Amniotic epithelial cell (primary cell): ENCODE measurements around the gene ZNRF3.
"Not testable (repeated sequence)": the region's sequence is repeated elsewhere in the genome, so short reads cannot be mapped to it uniquely, and the experiment has no call there.

ENCODE experiments used
- DNase-seq: peaks from one replicate; pipeline ENCODE4 v3.0.0-alpha.2; 2010; ENCODE audit warnings: low read depth

Gene ZNRF3

DNA sequence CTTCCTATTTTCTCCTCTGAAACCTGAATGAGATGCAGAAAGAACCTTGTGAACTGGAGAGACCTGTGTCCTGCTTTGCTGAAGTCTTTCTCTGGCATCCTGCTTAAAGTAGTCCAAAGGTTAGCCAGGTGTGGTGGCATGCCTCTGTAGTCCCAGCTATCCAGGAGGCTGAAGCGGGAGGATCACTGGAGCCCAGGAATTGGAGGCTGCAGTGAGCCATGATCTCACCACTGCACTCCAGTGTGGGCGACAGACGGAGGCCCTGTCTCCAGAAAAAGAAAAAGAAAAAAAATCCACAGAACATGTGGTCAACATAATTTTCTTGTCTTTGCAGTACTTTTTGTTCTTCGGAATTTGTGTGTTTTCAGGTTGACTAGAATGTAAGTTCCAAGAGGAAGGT lies 187.1 kb downstream of the ZNRF3 start:
- no peak for DNase-seq

DNA sequence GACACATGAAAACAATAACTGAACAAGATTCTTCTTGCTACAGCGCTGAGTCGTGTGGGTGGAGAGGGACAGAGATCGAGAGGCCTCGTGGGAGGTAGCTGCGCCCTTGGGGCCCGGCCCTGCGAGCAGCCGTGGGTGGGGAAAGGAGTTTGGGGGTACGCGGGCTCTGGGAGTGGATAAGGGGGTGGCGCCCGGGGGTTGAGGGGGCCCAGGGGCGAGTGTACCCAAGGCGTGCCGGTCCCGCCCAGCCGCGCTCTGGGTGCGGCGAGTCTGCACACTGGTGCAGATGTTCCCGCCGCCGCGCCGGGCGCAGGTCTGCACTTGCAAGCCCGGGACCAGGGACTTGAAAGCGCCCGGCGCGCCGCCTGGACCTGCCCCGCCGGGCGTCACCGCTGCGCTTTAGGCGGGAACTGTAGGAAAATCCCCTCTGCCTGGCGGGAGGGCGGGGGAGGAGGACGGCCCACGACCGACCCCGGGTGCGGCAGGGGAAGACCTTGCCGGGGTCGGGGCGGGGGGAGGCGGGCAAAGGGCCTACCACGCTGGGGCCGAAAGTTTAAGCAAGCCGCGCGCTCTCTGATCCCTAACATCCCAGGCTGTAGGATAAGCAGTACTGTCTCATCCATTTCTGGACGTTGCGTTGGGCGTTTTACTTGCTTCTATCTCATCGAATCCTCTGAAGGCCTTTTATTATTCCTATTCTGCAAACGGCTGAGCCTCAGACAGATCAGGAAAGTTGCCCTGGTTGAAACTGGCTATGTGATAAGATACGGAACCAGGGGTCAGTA lies 188.1 kb downstream of the ZNRF3 start:
- no peak for DNase-seq

DNA sequence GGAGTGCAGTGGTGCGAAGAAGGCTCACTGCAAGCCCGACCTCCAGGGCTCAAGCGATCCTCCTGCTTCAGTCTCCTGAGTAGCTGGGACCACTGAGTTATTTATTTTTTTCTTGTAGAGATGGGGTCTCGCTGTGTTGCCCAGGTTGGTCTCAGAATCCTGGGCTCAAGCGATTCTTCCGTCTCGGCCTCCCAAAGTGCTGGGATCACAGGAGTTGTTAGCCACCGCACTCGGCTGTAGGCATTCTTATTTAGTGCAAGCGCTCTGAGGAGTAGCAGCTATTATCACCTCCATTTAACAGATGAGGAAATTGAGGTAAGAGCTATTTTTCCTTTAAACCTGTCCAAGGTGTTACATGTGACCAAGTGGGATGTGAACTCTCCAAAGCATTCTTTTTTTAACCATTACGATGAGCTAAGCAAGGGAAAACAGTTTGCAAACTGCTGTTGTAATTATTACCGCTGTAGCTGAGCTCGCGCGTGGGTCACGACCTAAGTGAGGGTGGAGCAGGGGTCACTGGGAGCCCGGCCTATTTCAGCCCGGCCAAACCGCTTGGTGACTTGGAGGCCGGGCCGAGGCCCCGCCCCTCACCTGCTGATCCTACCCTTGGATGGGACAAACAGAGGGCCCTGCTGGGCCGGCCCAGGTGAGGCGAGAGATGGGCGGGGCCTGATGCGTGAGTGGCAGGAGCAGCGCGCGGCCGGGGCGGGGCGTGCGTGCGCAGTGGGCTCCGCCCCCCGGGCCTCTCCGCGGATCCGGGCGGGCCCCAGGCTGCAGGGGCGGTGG lies 189.0 kb downstream of the ZNRF3 start:
- DNase-seq: peak; percentile 50

DNA sequence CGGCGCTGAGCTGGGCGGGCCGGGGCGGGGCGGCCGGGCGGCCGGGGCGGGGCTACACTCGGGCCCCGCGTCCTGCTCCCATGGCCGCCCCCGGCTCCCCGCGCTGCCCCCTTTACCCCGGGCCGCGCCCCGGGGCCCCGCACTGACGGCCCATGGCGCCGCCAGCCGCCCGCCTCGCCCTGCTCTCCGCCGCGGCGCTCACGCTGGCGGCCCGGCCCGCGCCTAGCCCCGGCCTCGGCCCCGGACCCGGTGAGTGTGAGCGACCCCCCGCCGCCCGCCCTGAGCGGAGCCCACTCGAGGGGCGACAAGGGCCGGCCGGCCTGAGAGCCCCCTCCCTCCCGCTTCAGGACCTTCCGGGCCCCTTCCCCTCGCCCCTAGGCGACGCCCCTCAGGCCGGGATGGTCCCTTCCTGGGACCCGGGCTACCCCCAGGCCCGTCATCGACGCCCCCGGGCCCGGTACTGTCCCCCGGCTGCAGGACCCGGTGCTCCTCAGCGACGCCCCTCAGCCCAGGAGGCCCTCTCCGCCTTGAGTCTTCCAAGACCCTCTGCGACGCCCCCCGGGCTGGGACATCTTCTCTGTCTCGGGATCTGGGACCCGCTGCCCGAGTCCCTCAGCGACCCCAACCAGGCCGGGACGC lies 189.7 kb downstream of the ZNRF3 start, which contains the start of gene KREMEN1:
Gene KREMEN1 (plus strand): TSS at position 57 of the 639 bp plus-strand sequence. CDS start 96 bp downstream, at position 153.
- no peak for DNase-seq

DNA sequence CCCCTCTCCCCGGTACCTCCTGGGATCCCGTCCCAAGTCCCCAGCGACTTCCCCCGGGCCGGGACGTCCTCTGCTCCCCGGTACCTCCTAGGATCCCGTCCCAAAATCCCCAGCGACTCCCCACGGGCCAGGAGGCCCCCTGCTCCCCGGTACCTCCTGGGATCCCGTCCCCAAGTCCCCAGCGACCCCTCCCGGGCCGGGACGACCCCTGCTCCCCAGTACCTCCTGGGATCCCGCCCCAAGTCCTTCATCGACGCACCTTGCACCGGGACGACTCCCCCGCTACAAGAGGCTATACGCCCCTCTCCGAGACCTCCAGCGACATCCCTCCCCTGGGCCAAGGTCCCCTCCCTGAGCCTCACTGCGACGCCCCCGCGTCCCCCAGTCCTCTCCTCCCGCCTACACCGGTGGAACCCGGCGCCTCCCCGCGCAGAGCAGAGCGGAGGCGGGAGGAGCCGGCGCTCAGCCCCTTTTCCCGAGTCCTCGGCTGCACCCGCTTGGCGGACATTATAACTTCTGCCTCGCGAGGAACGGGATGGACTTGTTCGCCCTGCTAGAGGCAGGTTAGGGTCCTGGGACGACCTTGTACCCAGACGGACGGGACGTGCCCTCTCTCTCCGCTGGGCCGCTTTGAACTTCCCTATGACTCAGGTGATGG lies 190.4 kb downstream of the ZNRF3 start:
- no peak for DNase-seq

DNA sequence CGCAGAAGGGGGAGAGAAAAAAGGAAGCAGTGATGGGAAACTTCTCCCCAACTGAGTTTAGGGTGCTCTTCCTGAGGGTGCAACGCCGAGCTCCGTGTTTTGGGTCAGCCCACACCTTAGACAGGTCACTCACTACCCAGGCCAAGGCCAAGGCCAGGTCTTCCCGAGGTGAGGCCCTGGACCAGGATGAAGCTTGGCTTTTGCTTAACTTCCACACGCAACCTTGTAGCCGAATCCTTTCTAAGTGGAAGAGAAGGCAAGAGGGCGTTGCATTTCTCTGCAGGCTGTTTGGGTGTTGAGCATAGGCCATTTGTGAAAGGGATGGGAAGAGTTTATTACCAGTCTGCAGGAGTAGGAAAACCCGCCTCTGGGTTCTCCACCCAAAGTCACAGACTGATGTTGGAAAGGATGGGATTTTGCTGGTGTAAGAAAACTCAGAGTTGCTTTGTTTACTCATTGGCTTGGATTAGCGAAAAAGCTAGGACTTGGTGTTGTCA lies 191.0 kb downstream of the ZNRF3 start:
- DNase-seq: no peak

DNA sequence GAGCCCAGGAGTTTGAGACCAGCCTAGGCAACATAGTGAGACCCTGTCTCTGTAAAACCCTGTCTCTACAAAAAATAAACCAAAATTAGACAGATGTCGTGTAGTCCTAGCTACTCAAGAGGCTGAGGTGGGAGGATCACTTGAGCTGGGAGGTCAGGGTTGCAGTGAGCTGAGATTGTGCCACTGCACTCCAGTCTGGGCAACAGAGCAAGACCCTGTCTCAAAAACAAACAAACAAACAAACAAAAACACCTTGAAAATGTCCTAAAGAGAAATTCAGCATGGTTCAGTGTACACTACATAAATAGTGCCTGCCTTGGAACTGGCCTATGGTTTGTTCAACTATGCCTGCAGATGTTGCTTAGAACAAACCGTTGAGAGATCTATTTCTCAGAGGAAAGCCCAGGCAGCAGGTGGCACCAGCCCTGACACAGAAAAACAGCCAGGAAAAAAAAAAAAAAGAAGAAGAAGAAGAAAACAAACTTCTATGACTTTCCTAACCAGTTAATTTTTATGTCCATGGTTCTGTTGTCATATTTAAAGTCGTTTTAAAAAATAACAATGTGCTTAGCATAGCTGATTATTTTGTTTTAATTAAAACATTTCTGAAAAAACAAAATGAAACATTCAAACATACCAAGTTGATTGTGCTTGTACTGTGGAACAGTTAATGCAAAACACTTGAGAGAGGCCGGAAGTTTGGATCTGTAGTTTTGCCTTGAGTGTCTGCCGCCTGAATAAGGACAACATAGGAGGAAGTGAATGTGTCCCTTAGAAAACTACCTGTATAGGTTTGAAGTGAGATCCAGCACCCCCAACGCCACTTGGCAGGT lies 194.9 kb downstream of the ZNRF3 start:
- DNase-seq: no peak

DNA sequence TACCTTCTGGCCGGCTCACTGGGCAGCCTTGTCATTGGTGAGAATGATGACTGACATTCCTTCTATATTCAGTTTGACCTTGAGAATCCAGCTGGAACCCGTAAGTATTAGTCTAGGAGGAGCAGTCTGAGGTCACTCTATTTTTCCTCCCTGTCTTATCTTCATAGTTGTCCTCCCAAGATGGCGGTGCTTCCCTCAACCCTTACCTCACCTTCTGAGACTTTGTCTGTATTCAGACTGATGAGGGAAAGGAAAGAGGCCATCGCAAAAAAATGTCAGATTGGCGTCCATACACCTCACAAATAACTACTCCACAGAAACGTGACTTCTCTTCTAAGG lies 195.5 kb downstream of the ZNRF3 start:
- no peak for DNase-seq

DNA sequence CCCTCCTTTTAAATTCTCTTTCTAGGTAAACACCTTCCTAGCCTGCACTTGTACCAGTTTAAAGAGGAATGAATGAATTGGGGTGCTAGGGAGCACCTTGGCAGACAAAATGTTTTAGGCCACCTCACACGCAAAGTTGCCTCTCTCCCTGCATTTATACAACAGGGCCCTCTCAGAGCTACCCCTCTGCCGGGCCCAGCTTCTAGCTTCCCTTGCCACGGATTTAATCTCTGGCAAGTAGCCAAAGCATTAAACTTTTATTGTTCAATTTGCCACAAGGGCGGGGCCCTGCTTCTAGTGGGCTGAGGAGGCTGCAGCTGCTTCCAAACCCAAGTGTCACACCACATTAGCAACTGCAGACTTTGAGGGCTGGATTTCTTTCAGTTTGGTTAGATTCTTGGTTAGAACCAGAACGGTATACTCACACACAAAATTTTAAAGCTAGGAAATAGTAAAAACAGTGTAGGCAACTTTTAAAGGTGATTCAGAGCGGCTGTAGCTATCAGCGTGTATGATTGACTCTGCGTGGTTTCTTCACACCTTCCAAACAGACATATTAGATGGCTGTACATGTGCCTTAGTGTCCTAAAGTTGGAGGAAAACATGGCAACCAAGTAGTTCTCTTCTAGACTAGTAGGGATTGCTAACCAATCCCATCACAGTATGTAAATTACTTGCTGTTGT lies 196.0 kb downstream of the ZNRF3 start:
- no peak for DNase-seq

DNA sequence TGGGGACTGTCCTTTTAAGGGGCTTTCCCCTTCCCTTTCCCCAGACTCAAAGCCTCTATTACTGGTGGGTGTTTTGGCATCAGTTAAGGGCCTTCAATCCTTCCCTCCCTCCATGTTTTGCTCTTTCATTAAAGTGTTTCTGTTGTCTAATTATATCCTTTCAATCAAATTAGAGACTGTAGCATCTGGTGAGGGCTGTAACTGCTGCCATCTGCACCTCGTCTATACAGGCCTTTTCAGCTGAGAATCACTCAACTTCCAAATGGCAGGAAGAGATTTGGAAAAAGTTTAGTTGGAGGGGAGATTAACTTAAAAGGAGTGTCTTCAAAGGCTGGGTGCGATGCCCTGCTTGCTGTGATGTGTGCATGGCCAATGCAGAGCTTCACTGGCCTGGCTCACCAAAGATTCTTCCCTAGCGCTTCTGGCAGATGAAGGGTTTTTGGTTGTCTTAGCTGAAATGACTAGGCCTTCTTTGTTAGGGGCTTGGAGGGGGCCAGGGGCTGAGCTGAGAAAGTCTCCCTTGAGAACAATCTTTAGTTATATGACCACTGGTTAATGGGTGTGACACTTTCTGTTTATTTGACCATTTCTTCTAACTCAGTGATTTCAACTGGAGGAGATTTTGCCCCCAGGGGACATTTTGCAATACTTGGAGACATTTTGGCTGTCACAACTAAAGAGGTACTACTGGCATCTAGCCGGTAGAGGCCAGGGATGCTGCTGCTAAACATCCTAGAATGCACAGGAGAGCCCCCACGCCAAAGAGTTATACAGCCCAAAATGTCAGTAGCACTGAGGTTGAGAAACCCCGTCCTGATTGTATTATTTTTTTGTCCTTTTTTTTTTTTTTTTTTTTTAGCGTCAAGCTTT lies 197.0 kb downstream of the ZNRF3 start:
- DNase-seq: no peak

DNA sequence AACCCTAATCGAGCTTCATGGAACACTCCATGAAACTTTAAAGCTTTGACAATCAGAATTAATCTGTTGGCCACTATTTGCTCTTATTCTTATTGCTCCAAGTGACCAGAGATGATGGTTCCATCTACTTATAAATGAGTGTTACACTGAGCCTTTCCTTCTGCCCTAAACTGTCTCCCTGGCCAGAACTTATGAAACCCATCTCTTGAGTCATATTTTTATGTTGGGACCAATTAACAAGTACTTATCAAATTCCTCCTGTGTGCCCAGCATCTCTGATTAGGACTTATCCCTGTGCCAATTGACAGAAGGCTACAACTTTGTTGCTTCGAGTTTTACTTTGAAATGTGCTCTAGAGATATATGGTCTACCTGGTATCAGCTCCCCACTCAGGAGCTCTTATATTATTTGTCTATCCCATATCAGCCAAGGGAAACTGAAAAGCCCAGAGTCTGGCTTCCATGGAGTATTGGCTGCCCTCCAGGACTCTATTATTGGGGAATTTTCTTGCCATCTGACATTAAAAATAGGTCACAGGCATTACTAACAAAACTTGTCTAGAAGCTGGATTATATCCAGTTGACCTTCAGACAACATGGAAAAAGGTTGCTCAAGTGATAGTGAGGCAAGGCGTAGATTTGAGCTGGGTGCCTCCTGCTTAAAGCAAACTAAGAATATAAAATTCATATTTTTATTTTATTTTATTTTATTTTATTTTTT lies 198.3 kb downstream of the ZNRF3 start:
- no peak for DNase-seq

DNA sequence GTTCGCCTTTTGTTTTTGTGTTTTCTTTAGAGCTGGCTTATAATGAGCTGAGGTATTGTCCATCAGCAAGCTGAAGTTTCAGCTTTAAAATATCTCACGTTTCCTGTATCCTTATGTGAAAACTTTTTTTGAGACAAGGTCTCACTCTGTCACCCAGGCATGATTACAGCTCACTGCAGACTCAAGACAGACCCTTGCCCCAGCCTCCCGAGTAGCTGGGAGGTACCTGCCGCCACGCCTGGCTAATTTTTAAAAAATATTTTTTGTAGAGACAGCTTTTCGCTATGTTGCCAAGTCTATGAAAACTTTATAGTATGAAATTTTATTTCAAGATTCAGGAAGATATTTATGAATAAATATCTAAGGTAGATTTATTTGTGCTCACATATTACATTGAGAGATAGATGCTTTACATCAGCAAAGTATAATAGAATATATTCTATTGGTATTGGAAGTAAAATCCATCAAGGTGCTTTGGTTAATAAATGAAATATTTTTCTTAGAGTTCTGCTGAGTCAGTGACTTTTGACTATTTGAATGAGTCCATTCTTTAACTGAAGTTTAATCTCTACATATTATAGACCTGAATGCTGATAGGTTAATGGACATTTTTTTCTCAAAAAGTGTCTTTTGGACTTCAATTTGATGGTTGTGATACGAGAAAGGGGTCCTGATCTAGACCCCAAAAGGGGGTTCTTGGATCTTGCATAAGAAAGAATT lies 199.6 kb downstream of the ZNRF3 start:
- DNase-seq: no peak

DNA sequence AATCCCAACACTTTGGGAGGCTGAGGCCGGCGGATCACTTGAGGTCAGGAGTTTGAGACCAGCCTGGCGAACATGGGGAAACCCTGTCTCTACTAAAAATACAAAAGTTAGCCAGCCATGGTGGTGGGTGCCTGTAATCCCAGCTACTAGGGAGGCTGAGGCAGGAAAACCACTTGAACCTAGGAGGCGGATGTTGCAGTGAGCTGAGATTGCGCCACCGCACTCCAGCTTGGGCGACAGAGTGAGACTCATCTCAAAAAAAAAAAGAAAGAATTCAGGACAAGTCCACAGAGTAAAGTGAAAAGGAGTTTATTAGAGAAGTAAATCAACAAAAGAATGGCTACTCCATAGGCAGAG lies 200.2 kb downstream of the ZNRF3 start:
- not testable (repeated sequence) for DNase-seq

DNA sequence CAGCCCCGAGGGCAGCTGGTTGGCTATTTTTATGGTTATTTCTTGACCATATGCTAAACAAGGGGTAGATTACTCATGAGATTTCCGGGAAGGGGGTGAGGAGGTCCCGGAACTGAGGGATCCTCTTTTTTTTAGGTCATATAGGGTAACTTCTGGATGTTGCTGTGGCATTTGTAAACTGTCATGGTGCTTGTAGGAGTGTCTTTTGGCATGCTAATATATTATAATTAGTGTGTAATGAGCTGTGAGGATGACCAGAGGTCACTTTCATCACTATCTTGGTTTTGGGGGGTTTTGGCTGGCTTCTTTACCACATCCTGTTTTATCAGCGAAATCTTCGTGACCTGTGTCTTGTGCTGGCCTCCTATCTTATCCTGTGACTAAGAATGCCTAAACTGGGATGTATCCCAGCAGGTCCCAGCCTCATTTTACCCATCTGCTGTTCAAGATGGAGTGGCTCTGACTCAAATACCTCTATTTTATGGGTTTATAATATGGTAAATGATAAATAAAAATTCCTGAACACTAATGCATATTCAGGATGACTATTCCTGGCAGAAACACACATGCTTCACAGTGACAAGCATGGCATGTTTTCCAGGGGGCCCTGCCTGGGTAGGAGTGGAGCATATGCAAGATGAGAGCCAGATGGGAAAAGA lies 200.7 kb downstream of the ZNRF3 start:
- DNase-seq: no peak

DNA sequence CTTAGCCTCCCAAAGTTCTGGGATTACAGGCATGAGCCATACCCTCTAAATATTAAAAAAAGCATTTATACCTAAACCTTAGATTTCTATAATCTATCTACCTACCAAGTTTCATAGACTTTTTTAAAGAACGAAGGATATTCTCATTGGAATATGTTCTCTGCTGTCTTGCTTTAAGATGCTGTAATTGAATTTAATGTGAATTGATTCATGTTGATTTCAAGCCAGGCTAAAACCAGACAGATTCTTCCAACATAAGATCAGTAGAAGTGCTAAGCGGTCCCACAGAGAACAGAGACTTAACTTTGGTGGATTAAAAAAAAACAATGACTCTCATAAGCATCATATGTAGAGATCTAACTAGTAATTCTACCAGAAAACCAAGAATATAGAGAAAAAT lies 203.6 kb downstream of the ZNRF3 start:
- DNase-seq: no peak

DNA sequence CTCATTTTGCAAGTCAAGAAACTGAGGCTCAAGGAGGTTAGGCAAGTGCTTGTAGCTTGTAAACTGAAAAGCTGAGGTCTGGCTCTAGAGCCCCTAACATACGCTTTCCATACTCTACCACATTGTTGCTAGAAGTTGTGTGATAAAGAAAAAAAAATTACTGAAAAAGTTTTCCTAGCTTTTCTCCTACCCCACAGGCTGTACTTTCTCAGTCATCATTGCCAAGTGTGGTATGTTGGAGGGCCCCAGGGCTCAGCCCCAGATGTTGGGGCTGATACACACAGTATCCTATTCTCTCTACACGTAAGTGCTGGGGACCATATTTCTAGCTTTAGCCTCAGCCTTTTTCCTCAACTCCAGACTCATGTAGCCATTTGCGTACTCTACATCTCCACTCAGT lies 205.4 kb downstream of the ZNRF3 start:
- DNase-seq: no peak

DNA sequence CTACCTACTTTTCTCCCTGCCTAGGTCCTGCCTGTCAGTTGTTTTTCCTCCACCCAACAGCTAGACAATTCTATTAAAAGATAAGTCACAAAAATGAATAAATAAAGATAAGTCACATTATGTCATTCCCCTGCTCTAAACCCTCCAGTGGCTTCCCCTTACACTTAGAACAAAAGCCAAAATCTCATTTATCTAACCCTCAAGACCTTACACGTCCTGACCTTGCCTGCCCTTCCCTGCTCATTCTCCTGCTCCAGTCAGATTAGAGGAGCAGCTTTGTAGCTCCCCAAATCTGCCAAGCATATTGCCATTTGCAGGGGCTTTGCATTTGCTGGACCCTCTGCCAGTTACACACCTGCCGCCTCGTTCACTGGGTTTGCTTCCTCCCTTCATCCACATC lies 206.1 kb downstream of the ZNRF3 start:
- no peak for DNase-seq

DNA sequence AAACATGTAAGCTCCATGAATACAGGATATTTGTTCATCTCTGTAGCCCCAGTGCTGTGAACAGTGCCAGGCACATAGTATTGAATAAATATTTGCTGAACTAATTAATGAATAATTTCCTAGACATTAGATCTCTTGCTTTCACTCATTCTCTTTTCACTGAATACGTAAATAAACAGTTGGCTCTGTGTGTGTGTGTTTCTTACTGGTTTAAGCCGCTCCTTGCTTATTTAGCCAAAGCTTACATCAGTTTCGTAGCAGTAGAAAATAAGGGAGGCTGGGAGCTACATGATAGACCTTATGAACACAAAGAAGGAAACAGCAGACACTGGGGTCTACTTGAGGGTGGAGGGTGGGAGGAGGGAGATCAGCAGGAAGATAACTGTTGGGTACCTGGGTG lies 206.7 kb downstream of the ZNRF3 start:
- DNase-seq: no peak
